Panc1 (cell line): ENCODE measurements around the gene GIGYF1. TPM values are rescaled to one million over a fixed set of nuclear protein-coding genes. Genes with fewer than 3 reads are reported as not detected.

Experiments
- ATAC-seq: fragments of 200-7000 bp; cut with Tn5 transposase; 2 replicates; pipeline ENCODE4 v1.9.1; 2020; ENCODE audit warnings: mild to moderate bottlenecking, moderate library complexity
- BruUV-seq: library from RNA; stranded (reverse); fragments of 400-500 nt; replicated peaks from 2 replicates; lab custom pipeline; 2021; lab: Mats Ljungman, UMichigan
- CTCF ChIA-PET: fragments of 300-600 bp; sonication (Branson Sonifier 250); formaldehyde crosslinking; loops from one replicate; lab custom pipeline; 2022; ENCODE audit warnings: antibody characterized with exemption; lab: Charles Lee
- POLR2A ChIA-PET: fragments of 300-600 bp; sonication (Branson Sonifier 250); formaldehyde crosslinking; loops from one replicate; lab custom pipeline; 2022; ENCODE audit warnings: antibody characterized with exemption; lab: Charles Lee
- DNase-seq: peaks from one replicate; pipeline ENCODE4 v3.0.0-alpha.2; 2010; ENCODE audit warnings: low read depth, low spot score
- H3K27ac ChIP-seq: 2 replicates; pipeline ENCODE4 v1.5.1; 2011; ENCODE audit warnings: mild to moderate bottlenecking, low read length, inconsistent platforms
- H3K27me3 ChIP-seq: fragments of 200-500 bp; sonication (Bioruptor generic); 2 replicates; pipeline ENCODE4 v1.6.0; 2014; ENCODE audit warnings: low read length, inconsistent platforms; ENCODE audit not compliant: control insufficient read depth, insufficient read depth
- H3K36me3 ChIP-seq: fragments of 200-500 bp; sonication (Bioruptor generic); 2 replicates; pipeline ENCODE4 v1.5.1; 2014; ENCODE audit warnings: inconsistent platforms, mild to moderate bottlenecking, low read length, moderate library complexity; ENCODE audit not compliant: control insufficient read depth, insufficient read depth
- H3K4me1 ChIP-seq: 2 replicates; pipeline ENCODE4 v1.5.1; 2011; ENCODE audit warnings: inconsistent platforms, mild to moderate bottlenecking, low read length, moderate library complexity; ENCODE audit not compliant: control insufficient read depth, insufficient read depth
- H3K4me3 ChIP-seq, 2 experiments: 2 replicates each; pipeline ENCODE4 v1.5.1; 2011 to 2012; ENCODE audit warnings: low read depth in 2 of 2, low read length in 2 of 2, mild to moderate bottlenecking in 2 of 2, inconsistent platforms in 1 of 2, moderate library complexity in 1 of 2
- H3K9me3 ChIP-seq: fragments of 200-500 bp; sonication (Bioruptor generic); 2 replicates; pipeline ENCODE4 v1.5.1; 2014; ENCODE audit warnings: low read depth, mild to moderate bottlenecking, inconsistent platforms, low read length, moderate library complexity; ENCODE audit not compliant: control insufficient read depth, insufficient read depth
- CTCF ChIP-seq: fragments of 450-650 bp; IDR thresholded peaks from 2 replicates; pipeline ENCODE4 v1.5.1; 2017; ENCODE audit warnings: mild to moderate bottlenecking
- POLR2AphosphoS5 ChIP-seq: IDR thresholded peaks from 2 replicates; pipeline ENCODE4 v1.6.1; 2012; ENCODE audit warnings: mild to moderate bottlenecking, low read depth, low read length, moderate library complexity
- REST ChIP-seq, 2 experiments: IDR thresholded peaks; 2 replicates each; pipeline ENCODE4 v1.6.1; 2011 to 2012; ENCODE audit warnings: low read depth in 2 of 2, control low read depth in 1 of 2, low read length in 1 of 2, mild to moderate bottlenecking in 1 of 2, moderate library complexity in 1 of 2; ENCODE audit not compliant: insufficient read depth in 1 of 2
- SIN3A ChIP-seq: IDR thresholded peaks from 2 replicates; pipeline ENCODE4 v1.6.1; 2012; ENCODE audit warnings: low read depth, mild to moderate bottlenecking, low read length, moderate library complexity, borderline replicate concordance; ENCODE audit not compliant: insufficient read depth
- TCF7L2 ChIP-seq: IDR thresholded peaks from 2 replicates; pipeline ENCODE4 v1.6.1; 2011; ENCODE audit warnings: mild to moderate bottlenecking, low read depth, low read length, inconsistent platforms
- in situ Hi-C: cut with HindIII; loops from 2 replicates; pipeline ENCODE4 v1.10.0; 2016; ENCODE audit warnings: low sequenced_read_pairs, low pct_unique_long_range_greater_than_20kb
- intact Hi-C: fragments of 100-400 bp; cut with micrococcal nuclease; formaldehyde crosslinking; loops from one replicate; pipeline ENCODE4 v1.10.0; 2022; ENCODE audit not compliant: unreplicated experiment
- total RNA-seq: library from RNA; stranded (reverse); gene quantifications from one replicate; pipeline ENCODE4 v1.2.1, GENCODE V29; 2021; ENCODE audit not compliant: unreplicated experiment

GIGYF1 gene
- total RNA-seq, 1 experiment from 2014 or later = 52.6 TPM

GRCh38 chr7:100679927-100680575, 14.0 kb downstream of the GIGYF1 start:
- Histone ChIP-seq H3K36me3 (no peaks in the 10 kb centered on the region; the same call in 1 of the 2 replicates), H3K27me3 (no peaks in the 10 kb centered on the region), H3K9me3 (no peaks in the 10 kb centered on the region), H3K4me1 (peaks cover 57% of the 10 kb centered on the region), H3K27ac (peak overlapping the region; percentile 75), H3K4me3 (no peak overlapping the region)
- CTCF ChIA-PET = interaction anchor here (0.6 to 1.4 kb wide), 3 partner anchors 35 to 67 kb away, joined by 3 to 8 read pairs (median 6); no protein-coding TSS in a partner anchor
- no TSS peak for BruUV-seq
- in situ Hi-C loops (no loop called here), intact Hi-C loops (loop anchor here (10.0 kb wide), 1 partner anchor 45 kb away; no protein-coding TSS in a partner anchor)
- POLR2A ChIA-PET = interaction anchor here (0.5 to 0.7 kb wide), 2 partner anchors 28 to 211 kb away, joined by 3 to 6 read pairs; no protein-coding TSS in a partner anchor
- TF ChIP-seq POLR2AphosphoS5 (no peak; the same call in 1 of the 2 replicates), REST (IDR thresholded peaks at IDR 0.05; ENCODE audit: insufficient read depth in 1 of 2, low read depth in 2 of 2, low read length in 1 of 2) (no peak), TCF7L2 (no peak)
- ATAC-seq = peak; percentile 31
- DNase-seq = no peak

GRCh38 chr7:100679129-100679926, 14.7 kb downstream of the GIGYF1 start:
- Histone ChIP-seq H3K36me3 (peaks cover 3% of the 10 kb centered on the region), H3K27me3 (no peaks in the 10 kb centered on the region), H3K4me1 (peaks cover 57% of the 10 kb centered on the region), H3K9me3 (no peaks in the 10 kb centered on the region), H3K4me3 (no peak overlapping the region), H3K27ac (peak overlapping the region; percentile 75)
- intact Hi-C loops = no loop called here
- ChIA-PET POLR2A (no interaction called here), CTCF (interaction anchor here (0.6 kb wide), 3 partner anchors 13 to 62 kb away, joined by 3 to 6 read pairs (median 5); no protein-coding TSS in a partner anchor)
- ATAC-seq = peak; percentile 37
- no peak for TF ChIP-seq TCF7L2
- TF ChIP-seq SIN3A = no peak
- in situ Hi-C loops = no loop called here
- BruUV-seq = no TSS peak
- no peak for DNase-seq

GRCh38 chr7:100678291-100678984, 15.6 kb downstream of the GIGYF1 start:
- Histone ChIP-seq H3K27ac (peak overlapping the region; percentile 75), H3K4me1 (peaks cover 57% of the 10 kb centered on the region), H3K4me3 (no peak overlapping the region), H3K27me3 (no peaks in the 10 kb centered on the region), H3K36me3 (peaks cover 3% of the 10 kb centered on the region), H3K9me3 (no peaks in the 10 kb centered on the region)
- BruUV-seq = TSS peak; percentile 88
- DNase-seq (no peak), ATAC-seq (no peak)
- in situ Hi-C loops = no loop called here
- no peak for TF ChIP-seq SIN3A
- no peak; the same call in 1 of the 2 replicates for TF ChIP-seq POLR2AphosphoS5
- no peak for TF ChIP-seq CTCF
- no peak for TF ChIP-seq TCF7L2
- no peak for TF ChIP-seq REST (IDR thresholded peaks at IDR 0.05; ENCODE audit: insufficient read depth in 1 of 2, low read depth in 2 of 2, low read length in 1 of 2)
- CTCF ChIA-PET = interaction anchor here (0.6 kb wide), 2 partner anchors 14 to 61 kb away, joined by 3 to 5 read pairs; no protein-coding TSS in a partner anchor
- intact Hi-C loops = no loop called here
- POLR2A ChIA-PET = no interaction called here
